ENCODE results near the gene ATP1A2.

ATP1A2 gene

DNA sequence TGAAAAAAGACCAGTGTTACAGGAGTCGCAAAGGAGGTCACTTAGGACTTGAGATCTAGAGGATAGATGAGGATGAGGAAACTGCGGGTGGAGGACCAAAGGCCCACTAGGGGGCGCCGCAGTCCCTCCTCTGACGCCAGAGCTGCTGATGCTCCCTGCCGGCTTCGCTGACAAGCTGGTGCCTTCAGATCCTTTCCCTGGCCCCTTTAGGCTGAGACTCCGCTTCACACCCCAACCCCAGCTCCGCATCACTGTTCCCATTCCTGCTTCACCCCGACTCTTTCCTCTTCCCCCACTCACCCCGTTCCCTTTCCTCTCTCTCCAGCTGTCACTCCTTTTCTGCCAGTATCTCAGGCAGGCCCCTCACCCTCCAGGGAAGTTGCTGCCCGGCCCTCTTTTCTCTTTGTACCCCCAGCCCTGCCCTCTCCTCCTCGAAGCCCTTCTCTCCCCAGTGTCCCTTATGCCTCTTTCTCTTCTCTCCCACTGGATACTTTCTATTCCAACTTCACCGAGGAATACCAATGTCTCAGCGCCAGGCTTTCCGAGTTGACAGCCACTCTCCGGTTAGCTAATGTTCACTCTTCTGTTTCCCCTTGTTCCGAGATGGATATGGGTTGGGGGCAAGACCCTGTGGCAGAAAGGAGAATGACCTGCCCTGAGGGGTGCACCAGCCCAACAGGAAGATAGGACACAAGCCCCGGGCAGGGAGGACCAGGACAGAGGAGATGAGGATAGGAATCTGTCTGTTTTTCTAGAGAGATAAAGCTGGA is 29.7 kb upstream of the ATP1A2 start:
- DNase-seq, result peak; percentile 78

DNA sequence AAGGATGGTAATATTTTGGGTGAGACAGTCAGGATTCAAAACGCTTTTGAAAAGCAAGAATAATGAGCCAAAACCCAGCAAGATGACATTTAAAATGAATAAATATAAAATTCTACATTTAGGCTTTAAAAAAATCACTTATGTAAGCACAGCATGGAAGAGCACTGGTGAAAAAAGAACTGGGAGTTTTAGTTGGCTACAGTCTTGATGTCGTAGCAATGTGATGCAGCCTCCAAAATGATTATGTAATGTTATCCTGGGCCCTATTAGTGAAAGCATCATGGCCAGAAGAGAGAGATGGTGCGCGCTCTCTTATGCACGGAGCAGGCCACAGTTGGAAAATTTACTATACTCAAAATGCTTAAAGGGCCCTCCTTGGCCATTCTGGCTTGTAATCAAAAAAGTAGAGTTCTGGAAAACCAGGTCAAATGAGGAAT is 29.1 kb upstream of the ATP1A2 start:
- DNase-seq, result no peak

GRCh38 chr1:160087118-160087662 is 28.4 kb upstream of the ATP1A2 start:
- DNase-seq, result no peak

DNA sequence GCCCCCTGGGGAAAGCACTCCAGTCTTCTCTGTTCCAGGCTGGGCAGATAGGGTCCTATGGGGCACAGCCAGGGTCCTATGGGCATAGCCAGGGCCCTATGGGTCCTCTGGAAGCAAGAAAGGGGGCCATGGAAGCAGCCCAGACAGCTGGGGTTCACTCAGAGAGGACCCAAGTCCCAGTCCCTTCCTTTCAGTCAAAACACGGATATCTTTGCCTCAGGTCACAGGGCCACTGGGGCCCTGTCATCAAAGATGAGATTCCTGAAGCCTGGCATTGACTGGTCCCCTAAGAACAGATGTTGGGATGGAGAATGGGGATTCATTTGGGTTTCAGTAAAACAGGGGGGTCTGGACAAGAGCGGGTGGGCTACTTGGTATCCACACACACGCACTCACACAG is 25.7 kb upstream of the ATP1A2 start:
- no peak for DNase-seq

- no peak for DNase-seq
These were observed 24.8 kb upstream of the ATP1A2 start for GRCh38 chr1:160090760-160091159.

DNA sequence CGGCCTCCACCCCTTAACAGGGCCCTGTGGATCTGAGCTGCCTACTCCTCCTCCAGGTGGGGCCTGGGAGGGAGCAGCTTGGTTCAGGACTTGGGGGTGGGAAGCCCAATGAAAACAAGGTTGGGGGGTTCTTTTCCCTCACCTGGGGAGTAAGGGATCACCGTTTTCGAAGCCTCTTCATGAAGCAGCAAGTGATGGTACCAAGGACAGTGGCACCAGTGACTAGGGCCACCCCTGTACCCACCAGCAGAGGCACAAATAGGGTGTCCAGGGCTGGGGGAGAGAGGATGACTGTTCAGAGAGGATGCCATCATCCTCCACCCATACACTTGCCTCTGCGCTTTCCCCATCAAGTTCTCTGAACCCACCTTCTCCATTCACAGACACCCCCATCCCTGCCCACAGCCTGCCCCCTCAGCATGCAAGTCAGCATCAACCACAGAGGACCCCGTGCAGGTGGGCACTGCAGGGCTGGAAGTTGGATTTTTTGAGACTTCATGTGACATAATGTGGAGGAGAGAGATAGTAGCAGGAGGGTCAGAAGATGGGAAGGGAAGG is 23.8 kb upstream of the ATP1A2 start:
- DNase-seq, result no peak

GRCh38 chr1:160092366-160093068 is 23.0 kb upstream of the ATP1A2 start:
- DNase-seq, result no peak

DNA sequence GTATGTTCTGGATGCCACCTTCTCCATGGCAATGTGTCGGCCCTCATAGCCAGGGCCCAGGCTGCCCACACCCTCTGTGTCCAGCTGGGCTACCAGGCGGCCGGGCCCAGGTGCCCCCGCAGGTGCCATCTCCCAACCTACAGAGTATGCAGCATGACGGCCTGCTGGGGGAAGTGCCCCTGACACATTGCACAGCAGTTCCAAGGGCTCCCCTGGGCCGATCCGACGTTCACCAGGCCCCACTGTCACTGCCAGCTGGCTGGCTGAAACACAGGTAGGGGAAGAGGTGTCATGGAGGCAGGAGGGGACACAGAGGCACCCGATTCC is 22.5 kb upstream of the ATP1A2 start:
- no peak for DNase-seq

GRCh38 chr1:160093624-160094290 is 21.8 kb upstream of the ATP1A2 start:
- DNase-seq, result no peak

DNA sequence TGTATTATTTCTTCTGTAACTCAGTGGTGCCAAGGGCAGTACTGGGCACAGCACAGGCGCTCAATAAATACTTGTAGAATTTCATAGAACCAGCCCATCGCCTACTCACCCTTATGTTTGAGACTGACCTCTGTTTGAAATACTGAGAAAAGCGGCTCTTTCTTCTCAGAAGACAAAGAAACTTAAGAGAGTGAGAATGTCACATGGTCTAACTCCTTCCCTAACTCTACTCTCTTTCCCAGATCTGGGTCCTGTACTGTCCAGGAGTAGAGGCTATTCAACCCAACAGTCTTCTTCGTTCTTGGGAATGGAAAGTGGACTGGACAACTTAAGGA is 21.3 kb upstream of the ATP1A2 start:
- DNase-seq, result no peak

DNA sequence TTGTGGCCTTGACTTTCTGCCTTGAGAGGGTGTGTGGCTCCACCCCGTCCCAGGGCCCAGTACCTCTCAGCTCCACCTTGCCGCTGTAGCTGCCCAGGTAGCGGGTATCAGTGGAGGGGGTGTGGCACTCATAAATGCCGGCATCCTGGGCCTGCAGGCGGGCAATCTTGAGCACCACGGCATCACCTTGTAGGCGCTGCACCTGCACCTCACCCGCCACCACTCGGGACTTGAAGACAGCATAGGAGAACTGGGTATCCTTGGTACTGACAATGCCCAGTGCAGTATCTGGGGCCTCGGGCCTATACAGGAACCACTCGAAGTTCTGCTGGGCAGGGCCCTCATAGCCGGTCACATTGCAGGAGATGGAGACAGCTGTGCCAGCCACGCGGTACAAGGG is 20.8 kb upstream of the ATP1A2 start:
- DNase-seq, result no peak

DNA sequence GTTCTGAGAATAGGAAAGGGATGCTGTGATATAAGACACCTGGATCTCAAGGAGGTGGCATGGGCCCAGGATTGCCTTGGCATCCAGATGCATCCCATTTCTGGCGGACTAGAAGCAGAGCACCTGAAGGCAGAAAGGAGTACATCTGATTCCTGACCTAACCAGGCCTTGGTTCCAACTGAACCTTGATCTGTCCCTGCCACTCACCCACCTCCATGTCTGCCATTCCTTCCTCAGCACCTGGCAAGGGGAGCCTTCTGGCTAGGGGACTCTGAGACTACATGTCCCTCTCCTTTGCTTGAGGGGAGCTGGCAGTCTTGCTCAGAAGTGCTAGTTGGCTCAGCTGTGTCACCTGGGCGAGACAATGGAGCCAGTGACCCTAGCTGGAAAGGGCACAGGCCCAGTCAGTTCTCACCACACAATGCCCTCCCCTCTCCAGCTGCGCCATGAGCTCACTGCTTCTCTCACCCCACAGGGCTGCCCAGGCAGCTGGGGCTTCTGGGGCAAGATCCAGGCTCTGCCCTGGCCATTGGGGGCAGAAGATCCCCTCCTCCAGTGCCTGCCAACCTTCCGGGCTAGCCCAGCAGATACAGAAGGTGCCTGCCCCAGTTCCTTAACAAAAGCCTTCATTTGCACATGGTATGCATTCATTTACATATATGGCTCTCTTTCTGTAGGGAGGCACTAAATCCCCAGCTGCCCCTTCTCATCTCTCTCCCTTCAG is 20.0 kb upstream of the ATP1A2 start:
- no peak for DNase-seq

DNA sequence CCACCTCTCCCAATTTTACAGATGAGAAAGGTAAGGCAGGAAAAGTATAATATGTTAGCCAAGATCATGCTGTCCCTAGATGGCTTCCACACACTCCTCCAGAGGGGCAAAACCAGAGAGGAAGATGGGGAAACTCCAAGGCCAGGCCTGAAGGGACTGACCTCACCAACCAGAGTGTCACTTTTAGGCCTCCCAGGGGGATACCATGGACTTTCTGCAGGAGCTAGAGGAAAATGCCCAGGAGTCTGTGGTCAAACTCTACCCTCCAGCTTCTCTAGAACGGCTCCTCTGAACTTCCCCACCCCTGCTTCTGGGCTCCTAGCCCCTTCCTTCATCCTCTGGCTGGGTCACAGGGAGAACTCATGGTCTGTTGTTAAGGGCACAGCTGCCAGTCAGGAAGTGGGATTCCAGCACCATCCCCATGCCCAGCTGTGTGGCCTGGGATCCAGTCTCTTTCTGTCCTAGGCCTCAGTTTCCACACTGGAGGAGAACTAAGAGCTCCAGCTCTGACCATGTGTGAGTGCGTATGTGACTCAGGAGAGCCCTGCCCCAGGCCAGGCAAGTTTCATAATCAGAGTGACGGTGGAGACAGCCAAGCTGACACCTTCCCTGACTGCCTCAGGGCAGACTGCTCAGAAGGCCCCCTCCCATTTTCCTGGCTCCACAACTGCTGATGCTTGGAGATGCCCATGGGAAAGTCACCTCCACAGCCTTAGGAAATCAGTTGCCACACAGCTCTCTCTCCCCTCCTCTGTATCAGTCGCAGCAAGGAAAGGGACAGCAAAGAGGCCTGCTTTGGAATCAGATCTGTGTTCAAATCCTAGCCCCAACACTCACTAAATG is 19.1 kb upstream of the ATP1A2 start:
- DNase-seq, result no peak

GRCh38 chr1:160097151-160097910 is 18.2 kb upstream of the ATP1A2 start:
- no peak for DNase-seq

- peak; percentile 94 for DNase-seq
These were observed 17.4 kb upstream of the ATP1A2 start, which contains the start of gene IGSF8 for GRCh38 chr1:160097911-160098851. Gene IGSF8, minus strand, starts transcription at chr1:160098619. Its CDS starts 147 bp downstream, at chr1:160098472.

GRCh38 chr1:160098852-160099561 is 16.6 kb upstream of the ATP1A2 start:
- DNase-seq, result peak; percentile 98

DNA sequence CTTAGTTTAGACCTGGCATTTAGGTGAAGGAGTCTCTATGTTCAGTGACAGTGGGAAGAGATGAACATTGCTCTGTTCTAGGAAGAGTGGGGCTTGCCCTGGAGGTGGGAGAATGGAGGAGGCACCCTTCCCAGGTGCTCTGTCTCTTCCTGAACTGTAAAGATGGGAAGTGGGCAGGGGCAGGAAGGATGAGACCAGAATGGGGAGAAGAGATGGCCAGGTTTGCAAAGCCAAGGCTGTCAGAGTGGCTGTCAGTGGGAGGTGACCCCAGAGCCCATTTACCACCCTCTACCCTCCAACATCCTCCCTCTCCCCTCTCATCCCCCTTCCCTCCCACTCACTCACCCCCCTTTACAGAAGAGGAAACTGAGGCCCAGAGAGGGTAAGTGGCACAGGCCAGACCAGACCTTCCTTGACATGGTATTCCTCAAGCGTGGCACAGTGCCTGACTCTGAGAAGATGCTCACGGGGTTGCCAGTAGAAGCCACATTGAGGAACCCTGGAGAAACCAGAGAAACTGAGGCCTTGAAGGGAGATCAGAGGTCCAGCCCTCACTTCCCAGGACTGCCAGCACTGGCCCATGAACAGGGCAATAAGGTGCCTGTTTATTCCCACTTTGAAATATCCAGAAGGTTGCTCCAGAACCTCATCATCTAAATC is 15.7 kb upstream of the ATP1A2 start:
- DNase-seq, result no peak

DNA sequence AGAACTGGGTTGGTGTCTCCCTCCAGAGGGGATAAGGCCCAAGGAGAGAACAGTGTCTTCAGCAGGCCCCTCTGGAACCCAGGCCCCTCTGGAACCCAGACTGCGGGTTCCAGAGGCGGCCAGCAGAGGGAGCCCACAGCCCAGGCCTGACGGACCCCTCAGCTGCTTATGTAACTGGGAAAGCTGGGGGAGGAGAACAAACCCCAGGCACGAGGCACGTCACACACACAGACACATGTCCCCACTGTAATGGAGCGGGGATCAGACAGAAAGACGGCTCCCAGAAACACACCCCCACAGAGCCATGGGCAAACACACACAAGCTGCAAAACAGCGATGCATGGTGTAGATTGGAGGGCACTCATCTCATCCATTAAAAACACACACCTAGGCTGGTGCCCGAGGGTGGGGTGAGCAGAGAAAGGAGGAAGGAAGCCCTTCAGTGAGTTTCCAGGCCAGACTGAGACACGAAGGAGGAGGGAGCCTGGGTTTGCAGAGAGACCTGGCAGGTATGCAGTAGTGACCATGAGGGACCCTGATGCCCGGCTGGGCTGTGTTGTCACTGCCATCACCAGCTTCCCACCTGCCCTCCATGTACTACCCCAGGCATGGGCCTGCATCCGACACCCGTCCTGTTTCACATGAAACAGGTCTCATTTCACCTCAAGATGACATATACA is 14.4 kb upstream of the ATP1A2 start:
- DNase-seq, result peak; percentile 85
